Loucy (cell line): ENCODE measurements around the gene GDPGP1.

ENCODE experiments used
- H2AFZ ChIP-seq: fragments of 200-600 bp; sonication (generic); 2 replicates; pipeline ENCODE4 v1.6.0; 2016; ENCODE audit warnings: antibody characterized with exemption, mild to moderate bottlenecking, low read length, moderate library complexity
- H3F3A ChIP-seq: fragments of 200-600 bp; 2 replicates; pipeline ENCODE4 v1.6.0; 2016; ENCODE audit warnings: antibody characterized with exemption, low read depth, mild to moderate bottlenecking
- H3K27me3 ChIP-seq: fragments of 200-600 bp; sonication (generic); 2 replicates; pipeline ENCODE4 v1.6.1; 2014; ENCODE audit warnings: low read length, mild to moderate bottlenecking; ENCODE audit not compliant: insufficient read depth, poor library complexity, severe bottlenecking
- H3K36me3 ChIP-seq: fragments of 200-600 bp; sonication (generic); 2 replicates; pipeline ENCODE4 v1.6.1; 2016; ENCODE audit warnings: low read length; ENCODE audit not compliant: insufficient read depth
- H3K4me1 ChIP-seq: fragments of 200-600 bp; sonication (generic); 2 replicates; pipeline ENCODE4 v1.5.1; 2014; ENCODE audit warnings: low read length, mild to moderate bottlenecking; ENCODE audit not compliant: insufficient read depth, poor library complexity, severe bottlenecking
- H3K4me2 ChIP-seq: fragments of 200-600 bp; sonication (generic); 2 replicates; pipeline ENCODE4 v1.6.0; 2014; ENCODE audit warnings: antibody characterized with exemption, low read length, low read depth, mild to moderate bottlenecking; ENCODE audit not compliant: poor library complexity, severe bottlenecking
- H3K4me3 ChIP-seq: fragments of 200-600 bp; sonication (generic); 2 replicates; pipeline ENCODE4 v1.5.1; 2014; ENCODE audit warnings: low read length, mild to moderate bottlenecking, mixed read lengths; ENCODE audit not compliant: poor library complexity, severe bottlenecking
- H3K79me2 ChIP-seq: fragments of 200-600 bp; sonication (generic); 2 replicates; pipeline ENCODE4 v1.6.1; 2014; ENCODE audit warnings: low read length; ENCODE audit not compliant: insufficient read depth
- H3K9ac ChIP-seq: fragments of 200-600 bp; sonication (generic); 2 replicates; pipeline ENCODE4 v1.6.0; 2014; ENCODE audit warnings: mild to moderate bottlenecking, low read depth, low read length, moderate library complexity; ENCODE audit not compliant: poor library complexity, severe bottlenecking
- H3K9me2 ChIP-seq: fragments of 200-600 bp; sonication (generic); replicated peaks from 2 replicates; pipeline ENCODE4 v1.6.1; 2016; ENCODE audit warnings: low read depth, low read length, mixed read lengths
- H3K9me3 ChIP-seq: fragments of 200-600 bp; sonication (generic); 2 replicates; pipeline ENCODE4 v1.6.1; 2014; ENCODE audit warnings: mild to moderate bottlenecking, antibody characterized with exemption, low read length, low read depth; ENCODE audit not compliant: insufficient read depth
- H4K20me1 ChIP-seq: fragments of 200-600 bp; sonication (generic); 2 replicates; pipeline ENCODE4 v1.6.0; 2014; ENCODE audit warnings: antibody characterized with exemption, low read length, mild to moderate bottlenecking; ENCODE audit not compliant: insufficient read depth, poor library complexity, severe bottlenecking
- EZH2phosphoT487 ChIP-seq: fragments of 200-600 bp; IDR thresholded peaks from 2 replicates; pipeline ENCODE4 v1.6.1; 2018; ENCODE audit warnings: antibody characterized with exemption, mild to moderate bottlenecking, moderate library complexity, borderline replicate concordance
- TF ChIP-seq, protein P1 (sequence below): fragments of 200-600 bp; sonication (generic); conservative IDR thresholded peaks from 2 replicates; pipeline ENCODE4 v1.5.1; 2014; ENCODE audit warnings: mild to moderate bottlenecking, antibody characterized with exemption, low read length

Gene GDPGP1

DNA sequence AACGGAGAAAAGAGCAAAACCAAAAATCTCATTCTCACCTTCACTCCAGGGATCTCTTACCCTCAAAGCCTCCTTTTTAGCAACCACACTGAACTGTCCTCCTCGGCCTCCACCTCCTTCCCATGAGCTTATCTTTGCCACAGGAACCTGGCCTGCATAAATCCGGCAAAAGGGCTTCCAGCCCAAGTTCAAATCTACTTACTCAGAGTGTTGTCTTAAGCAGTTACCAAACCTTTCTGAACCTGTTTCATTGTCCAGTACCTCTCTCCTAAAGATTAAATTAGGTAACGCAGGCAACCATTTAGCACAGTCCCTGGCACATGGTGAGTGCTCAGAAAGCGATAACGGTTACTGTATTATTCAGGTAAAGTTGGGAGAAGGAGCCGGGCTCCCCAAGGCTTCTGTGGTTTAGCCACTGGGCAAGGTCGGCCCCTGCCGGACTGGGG lies 1.0 kb upstream of the GDPGP1 start:
- peak overlapping the region; percentile 81 for H3K4me3 ChIP-seq
- H4K20me1 ChIP-seq, result peaks cover 4% of the 10 kb centered on the region
- peaks cover 30% of the 10 kb centered on the region for H3K79me2 ChIP-seq
- H3K27me3 ChIP-seq, result no peaks in the 10 kb centered on the region
- peaks cover 21% of the 10 kb centered on the region; the same call in 1 of the 2 replicates for H3K36me3 ChIP-seq
- no peaks in the 10 kb centered on the region for H3K9me2 ChIP-seq
- H3F3A ChIP-seq, result no peaks in the 10 kb centered on the region
- peak overlapping the region; percentile 69 for H3K9ac ChIP-seq
- peak overlapping the region; percentile 37 for H2AFZ ChIP-seq
- H3K4me2 ChIP-seq, result peak overlapping the region; percentile 82
- peaks cover 34% of the 10 kb centered on the region for H3K4me1 ChIP-seq
- H3K9me3 ChIP-seq, result no peaks in the 10 kb centered on the region
- no peak for TF ChIP-seq EZH2phosphoT487
- TF ChIP-seq, protein P1, sequence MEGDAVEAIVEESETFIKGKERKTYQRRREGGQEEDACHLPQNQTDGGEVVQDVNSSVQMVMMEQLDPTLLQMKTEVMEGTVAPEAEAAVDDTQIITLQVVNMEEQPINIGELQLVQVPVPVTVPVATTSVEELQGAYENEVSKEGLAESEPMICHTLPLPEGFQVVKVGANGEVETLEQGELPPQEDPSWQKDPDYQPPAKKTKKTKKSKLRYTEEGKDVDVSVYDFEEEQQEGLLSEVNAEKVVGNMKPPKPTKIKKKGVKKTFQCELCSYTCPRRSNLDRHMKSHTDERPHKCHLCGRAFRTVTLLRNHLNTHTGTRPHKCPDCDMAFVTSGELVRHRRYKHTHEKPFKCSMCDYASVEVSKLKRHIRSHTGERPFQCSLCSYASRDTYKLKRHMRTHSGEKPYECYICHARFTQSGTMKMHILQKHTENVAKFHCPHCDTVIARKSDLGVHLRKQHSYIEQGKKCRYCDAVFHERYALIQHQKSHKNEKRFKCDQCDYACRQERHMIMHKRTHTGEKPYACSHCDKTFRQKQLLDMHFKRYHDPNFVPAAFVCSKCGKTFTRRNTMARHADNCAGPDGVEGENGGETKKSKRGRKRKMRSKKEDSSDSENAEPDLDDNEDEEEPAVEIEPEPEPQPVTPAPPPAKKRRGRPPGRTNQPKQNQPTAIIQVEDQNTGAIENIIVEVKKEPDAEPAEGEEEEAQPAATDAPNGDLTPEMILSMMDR, result peak; percentile 29; the same call in 1 of the 2 replicates

DNA sequence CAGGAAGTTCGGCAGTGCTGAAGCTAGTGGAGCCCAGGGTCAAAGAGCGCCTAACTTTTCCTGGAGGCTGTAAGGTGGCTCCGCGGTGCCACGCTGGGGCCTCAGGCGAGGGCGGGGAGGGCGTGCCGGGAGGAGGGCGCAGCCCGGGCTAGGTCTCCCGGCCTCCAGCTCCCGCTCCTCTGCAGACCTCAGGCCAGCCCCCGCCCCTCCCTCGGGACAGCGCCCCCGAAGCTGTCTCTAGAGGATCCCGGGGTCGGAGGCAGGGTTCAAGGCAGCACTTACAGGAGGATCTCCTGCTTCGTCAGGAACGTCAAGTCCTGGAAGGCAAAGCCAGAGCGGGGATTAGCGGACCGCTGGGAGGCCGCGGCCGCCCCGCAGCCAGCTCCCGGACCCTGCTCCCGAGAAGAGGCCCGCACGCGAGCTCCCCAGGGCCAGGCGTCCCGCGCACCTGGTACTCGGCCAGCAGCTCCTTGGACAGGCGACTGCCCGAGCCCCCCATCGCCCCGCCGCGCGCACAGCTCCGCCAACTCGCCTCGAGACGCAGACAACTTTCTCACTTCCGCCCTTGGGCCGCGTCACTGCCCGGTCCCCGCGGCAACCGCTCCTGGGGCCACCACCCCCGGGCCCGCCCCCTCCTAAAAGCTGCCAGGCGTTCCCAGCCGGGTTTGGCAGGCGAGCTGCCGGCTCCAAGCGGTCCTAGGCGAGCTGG lies 468 bp upstream of the GDPGP1 start, which contains the start of gene CIB1:
CIB1 (minus strand) TSS at position 555 of the 709 bp plus-strand sequence; CDS start at position 499, 56 bp downstream.
- H2AFZ ChIP-seq, result peak within 1 kb of the TSS; percentile 80
- H3K4me3 ChIP-seq, result peak within 1 kb of the TSS; percentile 81
- no peaks in the 10 kb centered on the region for H3F3A ChIP-seq
- no peaks in the 10 kb centered on the region for H3K9me2 ChIP-seq
- peaks cover 16% of the 10 kb centered on the region; the same call in 1 of the 2 replicates for H3K36me3 ChIP-seq
- H4K20me1 ChIP-seq, result peaks cover 4% of the 10 kb centered on the region
- TF ChIP-seq EZH2phosphoT487, result no peak
- TF ChIP-seq, protein P1, result no peak; the same call in 1 of the 2 replicates
- H3K79me2 ChIP-seq, result peaks cover 30% of the 10 kb centered on the region
- H3K4me1 ChIP-seq, result peaks cover 34% of the 10 kb centered on the region
- no peaks in the 10 kb centered on the region for H3K9me3 ChIP-seq
- peak within 1 kb of the TSS; percentile 72 for H3K9ac ChIP-seq
- H3K27me3 ChIP-seq, result no peaks in the 10 kb centered on the region
- peak within 1 kb of the TSS; percentile 82 for H3K4me2 ChIP-seq

DNA sequence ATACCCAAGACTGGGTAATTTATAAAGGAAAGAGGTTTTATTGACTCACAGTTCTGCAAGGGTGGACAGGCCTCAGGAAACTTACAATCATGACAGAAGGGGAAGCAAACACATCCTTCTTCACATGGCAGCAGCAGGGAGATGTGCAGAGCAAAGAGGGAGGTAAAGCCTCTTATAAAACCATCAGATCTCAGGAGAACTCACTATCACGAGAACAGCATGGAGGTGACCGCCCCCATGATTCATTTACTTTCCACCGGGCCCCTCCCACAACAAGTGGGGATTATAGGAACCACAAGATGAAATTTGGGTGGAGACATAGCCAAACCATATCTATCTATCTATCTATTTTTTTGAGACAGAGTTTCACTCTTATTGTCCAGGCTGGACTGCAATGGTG lies 5.4 kb downstream of the GDPGP1 start:
- H3K9ac ChIP-seq, result no peak overlapping the region
- no peaks in the 10 kb centered on the region for H4K20me1 ChIP-seq
- H3K79me2 ChIP-seq, result no peaks in the 10 kb centered on the region
- TF ChIP-seq, protein P1, result no peak
- no peak for TF ChIP-seq EZH2phosphoT487
- H2AFZ ChIP-seq, result no peak overlapping the region
- no peaks in the 10 kb centered on the region for H3K9me3 ChIP-seq
- H3K27me3 ChIP-seq, result no peaks in the 10 kb centered on the region
- no peaks in the 10 kb centered on the region for H3F3A ChIP-seq
- peaks cover 7% of the 10 kb centered on the region for H3K4me1 ChIP-seq
- no peak overlapping the region for H3K4me3 ChIP-seq
- no peak overlapping the region for H3K4me2 ChIP-seq
- H3K36me3 ChIP-seq, result no peaks in the 10 kb centered on the region
- H3K9me2 ChIP-seq, result no peaks in the 10 kb centered on the region
